NCI-H2196 treated with DMSO at 0.1 percent for 48 hours (cell line): ENCODE data around the gene IFTAP.

Source experiments
- DNase-seq: peaks from one replicate; lab custom pipeline; 2025; ENCODE audit not compliant: unreplicated experiment; lab: John Stamatoyannopoulos, UW

IFTAP gene

DNA sequence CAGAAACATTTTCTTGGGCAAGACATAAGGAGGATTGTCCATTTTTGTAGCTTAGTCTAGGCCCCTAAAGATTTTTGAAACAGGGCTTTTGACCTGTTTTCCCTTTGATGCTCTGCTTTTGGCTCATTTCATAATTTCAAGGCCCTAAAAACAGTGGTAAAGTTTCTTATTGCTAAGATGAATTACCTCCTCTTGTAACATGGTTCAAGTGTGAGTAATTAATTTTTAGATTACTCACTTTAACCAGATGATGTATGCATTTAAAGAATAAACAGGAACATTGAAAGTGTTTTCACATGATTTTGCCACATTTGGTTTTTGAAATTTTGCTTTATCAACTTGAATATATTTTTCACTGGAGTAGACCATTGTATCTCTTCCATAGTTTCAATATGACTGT is 2.6 kb downstream of the IFTAP start:
- no peak for DNase-seq

DNA sequence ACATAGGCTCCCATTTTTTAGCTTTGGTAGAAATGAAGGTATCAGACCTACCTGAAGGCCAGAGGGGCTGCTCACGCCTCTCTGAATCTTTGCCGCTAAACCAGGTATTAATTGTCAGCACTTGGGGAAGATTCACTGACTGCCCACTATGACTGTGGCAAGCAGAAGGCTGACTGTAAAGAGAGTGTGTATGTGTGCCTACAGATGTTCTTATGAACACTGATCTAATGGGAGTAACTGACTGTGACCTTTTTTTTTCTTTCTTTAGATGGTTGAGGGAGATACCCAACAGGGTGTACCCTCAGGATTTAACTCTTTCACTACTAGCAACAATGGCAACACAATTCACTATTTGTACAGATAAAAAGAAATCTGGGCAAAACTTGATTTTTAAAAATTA is 3.7 kb downstream of the IFTAP start, which contains the start of gene RAG2:
RAG2 (minus strand) TSS at position 186 of the 400 bp plus-strand sequence. CDS start 4,068 bp downstream, outside the sequence.
- DNase-seq: no peak

- DNase-seq: no peak
Measured at GRCh38 chr11:36600180-36600579, 5.9 kb downstream of the IFTAP start.

DNA sequence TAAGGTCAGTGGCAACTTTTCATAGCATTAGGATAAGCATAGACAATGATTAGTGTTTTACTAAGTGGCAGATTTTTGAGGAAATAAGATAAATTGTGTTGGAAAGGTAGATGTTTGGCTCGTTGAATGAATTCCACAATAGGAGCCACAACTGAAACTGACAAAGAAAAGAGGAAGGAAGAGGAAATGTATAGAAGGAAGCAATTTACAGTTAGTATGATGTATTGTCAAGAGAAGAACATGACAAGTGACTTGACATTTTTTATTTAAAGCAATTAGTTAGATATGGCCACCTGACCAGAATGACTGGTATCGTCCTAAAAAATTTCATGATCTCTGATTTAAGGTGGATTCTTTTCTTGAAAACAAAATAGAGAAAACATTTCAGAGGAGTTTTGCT is 6.9 kb downstream of the IFTAP start:
- DNase-seq: no peak

DNA sequence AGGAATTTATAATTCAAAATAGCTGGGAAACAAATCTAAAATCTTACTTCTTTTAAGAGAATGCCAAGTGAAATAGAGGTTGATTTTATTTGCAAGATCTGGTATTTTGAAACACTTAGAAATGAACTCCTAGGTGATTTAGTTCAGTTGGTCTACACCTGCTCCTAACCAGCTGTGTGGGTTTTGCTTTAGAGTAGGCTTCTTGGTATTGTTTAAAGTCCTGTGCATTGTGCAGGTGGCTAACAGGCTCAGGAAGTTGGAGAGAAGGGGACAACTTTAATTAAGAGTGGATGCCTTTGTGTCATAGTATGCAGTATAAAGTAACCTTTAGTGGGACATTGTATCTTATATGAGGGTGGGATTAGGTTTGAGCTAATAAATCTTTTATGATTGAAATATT is 7.8 kb downstream of the IFTAP start:
- no peak for DNase-seq

- DNase-seq: no peak
Measured at GRCh38 chr11:36605221-36606216, 11.2 kb downstream of the IFTAP start.

DNA sequence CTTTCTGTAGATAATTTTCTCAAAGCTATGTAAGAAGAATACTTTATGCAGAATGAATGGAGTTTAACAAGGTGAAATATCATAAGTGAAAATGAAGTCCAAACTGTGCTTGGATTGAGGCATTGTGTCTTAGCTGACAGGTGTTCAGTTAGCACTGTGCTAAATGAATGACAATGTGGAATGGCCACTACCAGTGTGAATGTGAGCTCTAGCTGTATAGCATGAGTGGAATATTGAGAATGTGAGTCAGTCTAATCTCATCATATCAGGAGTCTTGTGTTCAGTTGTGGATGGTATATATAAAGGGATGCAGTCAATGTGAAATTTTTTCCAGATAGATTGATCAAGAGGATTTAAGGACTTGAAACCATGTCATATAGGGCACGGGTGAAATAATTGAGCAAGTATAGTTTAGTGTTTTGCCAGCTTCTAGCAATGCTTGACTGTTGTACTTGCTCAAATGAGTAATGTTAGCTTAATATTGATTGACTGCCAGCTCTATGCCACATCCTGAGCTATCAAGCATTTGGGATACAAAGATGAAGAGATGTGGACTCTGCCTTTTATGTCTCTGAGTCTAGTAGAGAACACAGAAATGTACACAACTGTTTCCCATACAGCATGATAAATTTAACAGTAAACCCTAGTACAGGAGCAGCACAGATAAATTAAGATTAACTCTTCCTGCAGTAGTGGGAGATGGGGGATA is 14.3 kb downstream of the IFTAP start:
- no peak for DNase-seq

- DNase-seq: no peak
Measured at GRCh38 chr11:36609383-36609782, 15.1 kb downstream of the IFTAP start.

DNA sequence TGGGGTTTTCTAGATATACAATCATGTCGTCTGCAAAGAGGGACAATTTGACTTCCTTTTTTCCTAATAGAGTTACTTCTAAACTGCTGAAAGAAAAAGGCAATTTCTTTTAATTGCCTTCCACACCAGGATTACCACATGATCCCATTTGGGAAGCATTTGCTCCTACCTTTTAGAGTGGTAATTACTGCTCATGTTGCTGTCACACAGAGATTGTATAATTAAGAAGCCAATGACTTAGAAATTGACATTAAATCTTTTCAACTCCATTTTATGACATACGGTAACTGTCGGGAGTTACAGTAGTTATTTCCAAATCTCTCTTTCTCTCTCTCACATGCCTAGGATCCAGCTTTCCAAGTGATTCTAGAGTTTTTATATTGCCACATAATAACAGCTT is 21.5 kb downstream of the IFTAP start:
- DNase-seq: no peak

GRCh38 chr11:36617543-36618362 is 23.5 kb downstream of the IFTAP start:
- no peak for DNase-seq

DNA sequence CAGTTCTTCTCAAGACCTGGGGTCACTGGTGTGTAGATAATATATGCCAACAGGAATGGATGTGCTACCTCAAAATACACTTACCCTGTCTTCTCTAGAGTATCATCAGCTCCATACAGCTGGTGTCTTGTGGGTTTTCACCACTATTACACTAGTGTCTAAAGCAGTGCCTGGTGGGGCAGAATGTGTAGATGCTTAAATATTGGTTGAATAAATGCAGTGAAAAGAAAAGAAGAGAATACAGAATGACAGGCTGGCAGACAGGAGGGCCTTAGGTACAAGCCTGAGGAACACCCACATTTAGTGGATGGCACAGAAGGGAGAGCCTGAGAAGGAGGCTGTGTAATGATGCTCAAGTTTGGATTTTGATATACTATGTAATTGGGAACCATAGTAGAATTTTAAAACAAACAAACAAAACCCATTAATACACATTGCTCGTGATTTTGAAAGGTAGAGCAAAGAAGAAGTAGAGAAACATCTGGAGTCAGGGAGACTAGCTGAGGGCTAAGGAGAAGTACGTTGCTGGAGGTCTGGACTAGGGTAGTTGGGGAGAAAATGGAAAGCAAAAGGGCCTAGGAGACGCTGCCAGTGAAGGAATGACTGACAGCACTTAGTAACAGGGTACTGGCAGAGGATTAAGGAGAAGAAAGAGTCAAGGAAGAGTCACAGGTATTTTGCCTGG is 24.2 kb downstream of the IFTAP start:
- no peak for DNase-seq

DNA sequence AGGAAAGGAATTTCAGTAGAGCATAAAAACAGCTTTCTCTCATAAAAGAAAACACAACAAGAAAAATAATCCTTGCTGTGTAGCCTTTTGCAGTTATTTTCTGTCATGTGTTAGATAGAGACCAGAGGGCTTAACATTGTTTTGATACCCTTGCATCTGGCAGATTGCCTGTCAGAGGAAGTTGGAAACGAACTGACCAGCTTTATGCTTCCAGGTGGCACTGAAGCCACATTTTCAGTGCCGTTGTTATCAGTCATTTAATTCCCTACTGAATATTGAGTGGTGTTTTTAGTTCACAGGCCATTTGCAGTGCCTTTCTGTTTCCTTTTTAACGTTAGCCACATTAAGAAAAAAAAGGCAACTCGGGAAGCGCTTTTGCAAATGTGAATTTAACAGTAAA is 25.2 kb downstream of the IFTAP start:
- no peak for DNase-seq

- DNase-seq: no peak
Measured at GRCh38 chr11:36620246-36620645, 25.9 kb downstream of the IFTAP start.

DNA sequence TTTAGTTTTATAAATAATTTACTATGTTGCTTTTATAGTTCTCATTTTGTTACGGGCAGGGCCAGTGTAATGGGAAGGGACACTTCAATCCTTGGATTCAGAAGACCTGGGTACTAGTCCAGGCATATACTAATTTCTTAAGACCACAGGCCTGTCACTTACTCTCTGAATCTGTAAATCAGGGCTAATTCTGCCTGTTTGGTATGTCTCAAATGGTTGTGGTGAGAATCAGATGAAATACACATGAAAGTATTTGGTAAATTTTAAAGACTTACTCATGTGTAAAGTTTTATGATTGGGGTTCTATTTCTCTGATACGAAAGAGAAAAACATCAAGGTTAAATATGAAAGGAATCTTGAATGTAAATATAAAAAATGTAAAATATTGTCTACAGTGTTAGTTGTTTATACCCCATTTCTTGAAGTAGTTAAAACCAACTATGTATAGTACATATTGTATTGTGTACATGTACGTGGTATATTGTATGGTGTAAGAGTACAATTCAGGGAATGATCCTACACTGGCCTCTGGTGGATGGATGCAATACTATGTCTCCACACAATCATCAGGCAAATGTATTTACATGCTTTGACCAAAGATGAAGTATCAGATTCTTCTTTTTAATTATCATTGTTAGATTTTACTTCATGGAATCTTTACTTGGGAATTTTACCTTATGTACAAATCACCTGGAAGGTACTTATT is 28.3 kb downstream of the IFTAP start:
- no peak for DNase-seq

DNA sequence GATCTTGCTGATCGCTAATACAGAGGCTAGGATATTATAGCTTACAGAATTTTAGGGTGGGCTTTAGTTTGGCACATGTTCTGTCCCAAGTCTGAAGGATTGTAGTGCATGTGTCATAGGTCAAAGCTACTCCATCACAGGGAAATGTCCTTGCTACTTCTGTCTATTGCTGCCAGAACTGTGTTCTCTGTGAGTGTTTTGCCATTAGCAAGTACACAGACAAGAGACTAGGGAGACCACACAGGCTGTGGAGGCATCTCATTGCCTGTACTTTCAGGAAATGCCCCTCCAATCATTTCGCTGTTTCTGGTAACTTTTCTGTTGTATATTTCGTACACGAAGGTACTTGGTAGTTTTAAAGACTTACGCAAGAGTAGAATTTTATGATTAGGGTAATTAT is 29.2 kb downstream of the IFTAP start:
- no peak for DNase-seq

DNA sequence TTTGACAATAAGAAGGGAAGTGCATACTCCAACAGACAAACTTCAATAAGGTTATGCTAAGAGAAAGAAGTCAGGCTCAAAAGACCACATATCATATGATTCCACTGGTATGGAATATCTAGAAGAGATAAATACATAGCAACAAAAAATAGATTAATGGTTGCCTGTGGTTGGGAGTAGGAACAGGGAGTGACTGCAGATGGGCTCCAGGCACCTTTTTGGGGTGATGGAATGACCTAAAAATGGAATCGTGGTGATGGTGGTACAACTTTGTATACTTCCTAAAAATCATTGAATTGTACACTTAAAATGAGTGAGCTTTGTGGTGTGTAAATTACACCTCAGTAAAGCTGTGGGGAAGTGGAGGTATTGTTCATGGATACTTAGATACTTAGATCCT is 32.7 kb downstream of the IFTAP start:
- no peak for DNase-seq

- no peak for DNase-seq
Measured at GRCh38 chr11:36627471-36627870, 33.2 kb downstream of the IFTAP start.

DNA sequence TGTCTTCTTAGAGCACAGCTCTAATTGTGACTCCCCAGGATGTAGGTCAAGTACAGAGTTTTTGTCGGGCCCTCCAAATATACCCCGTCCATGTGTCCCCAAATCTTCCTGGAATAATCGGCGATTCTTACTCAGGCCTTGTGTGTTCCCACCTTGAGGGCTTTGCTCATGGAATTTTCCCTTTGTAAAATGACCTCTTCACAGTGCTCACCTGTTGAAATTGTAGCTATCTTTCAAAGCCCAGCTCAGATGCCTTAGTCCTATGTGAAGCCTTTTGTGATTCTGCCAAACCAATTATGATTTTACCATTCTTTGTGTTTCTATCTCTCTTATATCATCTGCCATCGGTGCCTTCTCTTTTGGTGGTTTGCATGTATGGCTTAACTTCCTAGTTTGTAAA is 33.8 kb downstream of the IFTAP start:
- DNase-seq: no peak

GRCh38 chr11:36628765-36629244 is 34.5 kb downstream of the IFTAP start:
- DNase-seq: no peak

DNA sequence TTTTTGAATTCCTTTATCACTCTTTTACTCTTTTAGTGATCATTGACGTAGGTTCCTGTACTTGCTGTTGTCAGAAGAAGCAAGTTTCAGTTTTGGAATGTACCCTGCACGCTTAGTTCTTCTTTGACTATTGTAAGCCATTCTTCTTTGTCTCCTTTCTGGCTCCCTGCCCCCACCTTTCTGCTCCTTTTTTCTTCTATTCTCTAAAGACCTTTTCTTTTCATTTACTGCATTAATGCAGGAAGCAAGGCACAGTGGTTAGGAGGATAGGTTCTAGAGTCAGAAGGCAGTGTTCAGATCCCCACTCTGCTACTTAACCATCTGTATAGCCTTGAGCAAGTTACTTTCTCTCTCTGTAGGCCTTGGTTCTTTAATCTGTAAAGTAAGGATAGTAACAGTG is 37.5 kb downstream of the IFTAP start:
- DNase-seq: no peak
